Fibroblast of skin of scalp (primary cell): ENCODE data around the gene APOBEC3B.
"Not testable (repeated sequence)": the region's sequence is repeated elsewhere in the genome, so short reads cannot be mapped to it uniquely, and the experiment has no call there.

Source experiments
- DNase-seq: peaks from one replicate; pipeline ENCODE4 v3.0.0-alpha.2; 2013

Gene APOBEC3B

DNA sequence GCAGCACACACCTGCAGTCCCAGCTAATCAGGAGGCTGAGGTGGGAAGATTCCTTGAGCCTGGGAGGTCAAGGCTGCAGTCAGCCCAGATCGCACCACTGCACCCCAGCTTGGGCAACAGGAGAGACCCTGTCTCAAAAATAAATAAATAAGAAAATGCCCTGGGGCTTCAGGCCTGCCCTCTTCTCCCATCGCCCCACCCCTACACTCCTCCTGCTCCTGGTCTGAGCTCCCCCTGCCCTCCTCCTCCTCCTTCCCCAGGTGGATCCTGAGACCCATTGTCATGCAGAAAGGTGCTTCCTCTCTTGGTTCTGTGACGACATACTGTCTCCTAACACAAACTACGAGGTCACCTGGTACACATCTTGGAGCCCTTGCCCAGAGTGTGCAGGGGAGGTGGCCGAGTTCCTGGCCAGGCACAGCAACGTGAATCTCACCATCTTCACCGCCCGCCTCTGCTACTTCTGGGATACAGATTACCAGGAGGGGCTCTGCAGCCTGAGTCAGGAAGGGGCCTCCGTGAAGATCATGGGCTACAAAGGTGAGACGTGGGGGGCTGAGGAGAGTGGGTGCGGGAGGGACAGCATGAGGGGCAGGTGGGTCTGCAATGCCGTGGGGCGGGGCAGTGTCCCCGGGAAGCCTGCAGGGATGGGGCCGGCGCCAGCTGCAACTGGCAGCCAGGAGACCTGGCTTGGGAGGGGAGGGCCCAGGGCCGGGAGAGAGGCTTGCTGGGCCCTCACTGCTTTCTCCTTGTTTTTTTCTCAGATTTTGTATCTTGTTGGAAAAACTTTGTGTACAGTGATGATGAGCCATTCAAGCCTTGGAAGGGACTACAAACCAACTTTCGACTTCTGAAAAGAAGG, 49.5 kb downstream of the APOBEC3B start:
- not testable (repeated sequence) for DNase-seq

DNA sequence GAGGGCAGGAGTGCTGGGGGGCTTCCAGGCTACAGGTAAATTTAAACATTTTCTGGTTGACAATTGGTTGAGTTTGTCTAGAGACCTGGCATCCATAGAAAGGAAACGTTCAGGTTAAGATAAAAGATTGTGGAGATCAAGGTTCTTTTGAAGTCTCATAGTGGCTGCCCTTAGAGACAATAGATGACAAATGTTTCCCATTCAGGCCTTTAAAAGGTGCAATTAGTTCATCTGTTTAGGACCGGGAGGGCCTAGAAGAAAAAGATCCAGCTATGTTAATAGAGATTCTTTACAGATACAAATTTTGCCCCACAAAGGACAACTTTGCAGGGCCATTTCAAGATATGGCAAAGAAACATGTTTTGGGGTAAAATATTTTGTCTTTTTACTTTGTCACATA, 54.9 kb downstream of the APOBEC3B start:
- not testable (repeated sequence) for DNase-seq

- DNase-seq = no peak
Observed at GRCh38 chr22:39039306-39040126, 57.4 kb downstream of the APOBEC3B start.

DNA sequence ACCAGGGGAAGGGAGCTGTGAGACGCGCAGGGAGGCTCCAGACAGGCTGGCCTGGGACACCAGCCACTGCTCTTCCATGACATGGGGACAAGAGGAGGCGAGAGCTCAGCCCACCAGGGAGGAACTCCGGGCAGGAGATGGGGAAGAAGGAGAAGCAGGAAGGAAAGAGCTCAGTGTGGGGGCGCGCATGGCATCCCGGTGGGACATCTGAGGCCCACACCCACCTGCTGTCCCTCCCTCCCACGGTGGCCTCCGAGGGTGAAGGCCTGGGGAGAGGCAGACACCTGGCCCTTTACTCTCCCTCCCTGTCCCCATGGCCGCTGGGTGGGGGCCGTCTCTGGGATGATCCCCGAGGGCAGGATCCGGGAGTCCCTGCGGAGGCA, 58.0 kb downstream of the APOBEC3B start:
- DNase-seq = not testable (repeated sequence)

GRCh38 chr22:39040538-39041296, 58.6 kb downstream of the APOBEC3B start, which contains the start of gene APOBEC3F:
Gene APOBEC3F, plus strand, starts transcription at chr22:39040864. Its CDS starts 97 bp downstream, at chr22:39040961.
- peak; percentile 55 for DNase-seq

GRCh38 chr22:39041908-39042307, 59.8 kb downstream of the APOBEC3B start:
- no peak for DNase-seq
